ENCODE results near the gene ELMO3. TPM values are rescaled to one million over a fixed set of nuclear protein-coding genes. Genes with fewer than 3 reads are reported as not detected.
A peak's percentile ranks its signal among the peaks of the same experiment; 100 is the strongest.

ELMO3 gene, protein sequence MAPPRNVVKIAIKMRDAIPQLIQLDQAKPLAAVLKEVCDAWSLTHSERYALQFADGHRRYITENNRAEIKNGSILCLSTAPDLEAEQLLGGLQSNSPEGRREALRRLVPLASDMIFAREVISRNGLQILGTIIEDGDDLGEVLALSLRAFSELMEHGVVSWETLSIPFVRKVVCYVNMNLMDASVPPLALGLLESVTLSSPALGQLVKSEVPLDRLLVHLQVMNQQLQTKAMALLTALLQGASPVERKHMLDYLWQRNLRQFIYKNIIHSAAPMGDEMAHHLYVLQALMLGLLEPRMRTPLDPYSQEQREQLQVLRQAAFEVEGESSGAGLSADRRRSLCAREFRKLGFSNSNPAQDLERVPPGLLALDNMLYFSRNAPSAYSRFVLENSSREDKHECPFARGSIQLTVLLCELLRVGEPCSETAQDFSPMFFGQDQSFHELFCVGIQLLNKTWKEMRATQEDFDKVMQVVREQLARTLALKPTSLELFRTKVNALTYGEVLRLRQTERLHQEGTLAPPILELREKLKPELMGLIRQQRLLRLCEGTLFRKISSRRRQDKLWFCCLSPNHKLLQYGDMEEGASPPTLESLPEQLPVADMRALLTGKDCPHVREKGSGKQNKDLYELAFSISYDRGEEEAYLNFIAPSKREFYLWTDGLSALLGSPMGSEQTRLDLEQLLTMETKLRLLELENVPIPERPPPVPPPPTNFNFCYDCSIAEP
- 4.3 and 5.7 TPM in 2 replicates for total RNA-seq
- 3.9 and 4.1 TPM in 2 replicates for polyA plus RNA-seq
- polyA plus RNA-seq (2011; cell fraction: cytosol; rRNA removed): 1.2 and 1.8 TPM in 2 replicates
- 17.7 and 18.0 TPM in 2 replicates for polyA plus RNA-seq (2011; cell fraction: nucleus; rRNA removed)
- 1.7 and 2.5 TPM in 2 replicates for polyA plus RNA-seq (2012)
- 0.74 and 0.87 TPM in 2 replicates for polyA minus RNA-seq
- 2.8 TPM for polyA minus RNA-seq (2011; cell fraction: cytosol; rRNA and poly(A)+ RNA removed)
- 1.9 and 4.0 TPM in 2 replicates for polyA minus RNA-seq (2011; cell fraction: nucleus; rRNA and poly(A)+ RNA removed)
- percentile 48 among the genes with signal in this experiment for Bru-seq, nascent RNA
- BruChase-seq, experiment 1, labeled RNA remaining after a 6-hour chase: percentile 65 among the genes with signal in this experiment
- BruChase-seq, experiment 2, labeled RNA remaining after a 2-hour chase: percentile 65 among the genes with signal in this experiment
- long read RNA-seq, partial matches to known transcripts: 1 of 2 reads
- long read RNA-seq, other reads (novel, unspliced or antisense): 1 of 2 reads

DNA sequence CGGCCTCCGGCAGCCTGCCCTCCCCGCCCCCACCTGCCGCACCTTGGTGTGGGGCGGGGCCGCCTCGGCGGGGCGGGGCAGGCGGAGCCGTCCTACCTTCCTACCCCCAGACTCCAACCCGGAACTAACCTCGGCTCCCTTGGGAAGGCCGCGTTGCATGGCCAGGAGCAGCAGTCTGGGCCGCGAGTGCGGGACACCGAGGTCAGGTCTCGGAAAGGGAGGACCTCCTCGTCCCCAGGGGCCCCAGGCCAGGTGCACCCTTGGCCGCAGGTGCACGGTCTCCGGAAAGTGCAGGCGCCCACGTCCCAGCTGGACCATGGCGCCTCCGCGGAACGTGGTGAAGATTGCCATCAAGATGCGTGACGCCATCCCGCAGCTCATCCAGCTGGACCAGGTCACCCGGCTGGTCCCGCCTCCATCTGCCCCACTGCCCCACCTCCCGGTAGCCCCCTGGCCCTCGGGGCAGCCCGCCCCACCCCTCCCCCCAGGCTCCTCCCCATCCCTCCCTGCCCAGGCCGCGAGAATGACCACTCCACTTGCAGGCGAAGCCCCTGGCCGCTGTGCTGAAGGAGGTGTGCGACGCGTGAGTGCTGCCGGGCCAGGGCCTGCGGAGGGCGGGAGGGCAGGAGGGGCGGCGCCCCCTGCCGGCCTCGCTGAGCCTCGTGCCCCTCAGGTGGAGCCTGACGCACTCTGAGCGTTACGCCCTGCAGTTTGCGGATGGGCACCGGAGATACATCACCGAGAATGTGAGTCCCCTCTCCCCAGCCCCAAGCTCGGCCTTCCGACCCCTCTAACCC is at the start of gene ELMO3:
TSS of gene ELMO3 (plus strand) at position 121 of the 797 bp plus-strand sequence. CDS start at position 317, 196 bp downstream.
- H2AFZ ChIP-seq (ENCODE audit: low read depth, low read length): no peak within 1 kb of the TSS
- TF ChIP-seq, protein P1, sequence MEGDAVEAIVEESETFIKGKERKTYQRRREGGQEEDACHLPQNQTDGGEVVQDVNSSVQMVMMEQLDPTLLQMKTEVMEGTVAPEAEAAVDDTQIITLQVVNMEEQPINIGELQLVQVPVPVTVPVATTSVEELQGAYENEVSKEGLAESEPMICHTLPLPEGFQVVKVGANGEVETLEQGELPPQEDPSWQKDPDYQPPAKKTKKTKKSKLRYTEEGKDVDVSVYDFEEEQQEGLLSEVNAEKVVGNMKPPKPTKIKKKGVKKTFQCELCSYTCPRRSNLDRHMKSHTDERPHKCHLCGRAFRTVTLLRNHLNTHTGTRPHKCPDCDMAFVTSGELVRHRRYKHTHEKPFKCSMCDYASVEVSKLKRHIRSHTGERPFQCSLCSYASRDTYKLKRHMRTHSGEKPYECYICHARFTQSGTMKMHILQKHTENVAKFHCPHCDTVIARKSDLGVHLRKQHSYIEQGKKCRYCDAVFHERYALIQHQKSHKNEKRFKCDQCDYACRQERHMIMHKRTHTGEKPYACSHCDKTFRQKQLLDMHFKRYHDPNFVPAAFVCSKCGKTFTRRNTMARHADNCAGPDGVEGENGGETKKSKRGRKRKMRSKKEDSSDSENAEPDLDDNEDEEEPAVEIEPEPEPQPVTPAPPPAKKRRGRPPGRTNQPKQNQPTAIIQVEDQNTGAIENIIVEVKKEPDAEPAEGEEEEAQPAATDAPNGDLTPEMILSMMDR (IDR thresholded peaks at IDR 0.05; ENCODE audit: extremely low read depth in 1 of 2, insufficient read depth in 1 of 2, low read depth in 1 of 2, low read length in 2 of 2): peak; percentile 28 to 44
- no peak for TF ChIP-seq MYC (IDR thresholded peaks at IDR 0.05; ENCODE audit: low read depth, low read length)
- TF ChIP-seq POLR2AphosphoS5 (IDR thresholded peaks at IDR 0.05; ENCODE audit: insufficient read depth, low read depth, low read length): peak; percentile 30
- CTCF ChIA-PET: interaction anchor here (0.7 to 2.4 kb wide), 10 partner anchors 10 to 245 kb away, joined by 3 to 15 read pairs (median 6); partner anchors contain the start of gene EXOC3L1
- peaks cover 3% of the 10 kb centered on the region for H3K4me1 ChIP-seq (ENCODE audit: control insufficient read depth, extremely low read depth, insufficient read depth, low read length)
- no peak within 1 kb of the TSS for H3K4me3 ChIP-seq (replicated peaks in 1 of 3; ENCODE audit: insufficient read depth in 1 of 3, low read depth in 1 of 3, low read length in 3 of 3)
- BruUV-seq (replicated peaks): no TSS peak
- H3K36me3 ChIP-seq (ENCODE audit: control insufficient read depth in 2 of 2, extremely low read depth in 1 of 2, insufficient read depth in 2 of 2, low read length in 2 of 2): peaks cover 18 to 70% of the 10 kb centered on the region in 2 experiments
- FAIRE-seq (no peak), DNase-seq (ENCODE audit: low read depth, low spot score) (no peak)
- H3K9ac ChIP-seq (replicated peaks; ENCODE audit: extremely low read depth, insufficient read depth, low read length): no peak within 1 kb of the TSS
- no peak within 1 kb of the TSS for H3K27ac ChIP-seq (ENCODE audit: insufficient read depth, low read depth, low read length)
- POLR2A ChIA-PET: no interaction called here
- H4K20me1 ChIP-seq (replicated peaks; ENCODE audit: control insufficient read depth, extremely low read depth, insufficient read depth, low read length): no peaks in the 10 kb centered on the region
- dilution Hi-C loops (cut with MboI; ENCODE audit: extremely low pct_ligation_motif_present, low sequenced_read_pairs): no loop called here
- peaks cover 25% of the 10 kb centered on the region for H3K79me2 ChIP-seq (ENCODE audit: control insufficient read depth, insufficient read depth, low read length)
- intact Hi-C loops (cut with micrococcal nuclease): loop anchor here (2.0 to 10.0 kb wide), 2 partner anchors 18 to 196 kb away; partner anchors contain the start of gene TPPP3
- H3K4me2 ChIP-seq (ENCODE audit: insufficient read depth, low read length): no peak within 1 kb of the TSS
- no peaks in the 10 kb centered on the region for H3K27me3 ChIP-seq (ENCODE audit: control insufficient read depth in 2 of 2, insufficient read depth in 2 of 2, low read length in 2 of 2)
- H3K9me1 ChIP-seq (replicated peaks; ENCODE audit: control insufficient read depth, extremely low read depth, insufficient read depth, low read length): no peaks in the 10 kb centered on the region
- no peaks in the 10 kb centered on the region for H3K9me3 ChIP-seq (replicated peaks; ENCODE audit: control insufficient read depth, insufficient read depth, low read length)

All from endothelial cell of umbilical vein (primary cell).